HepG2 (cell line): ENCODE data around the gene STMN3. TPM values are rescaled to one million over a fixed set of nuclear protein-coding genes. Genes with fewer than 3 reads are reported as not detected.

ENCODE experiments used
- JUND ChIP-seq: sonication (generic); formaldehyde crosslinking; IDR thresholded peaks from 2 replicates; pipeline ENCODE4 v1.8.0; 2022; ENCODE audit warnings: mild to moderate bottlenecking, missing genetic modification reagents
- TEAD2 ChIP-seq: sonication (generic); formaldehyde crosslinking; IDR thresholded peaks from 2 replicates; pipeline ENCODE4 v1.9.0; 2021; ENCODE audit warnings: missing genetic modification reagents
- ZNF253 ChIP-seq: sonication (generic); formaldehyde crosslinking; IDR thresholded peaks from 2 replicates; pipeline ENCODE4 v1.8.0; 2022; ENCODE audit warnings: mild to moderate bottlenecking, missing genetic modification reagents, borderline replicate concordance
- ZNF549 ChIP-seq: sonication (generic); formaldehyde crosslinking; IDR thresholded peaks from 2 replicates; pipeline ENCODE4 v1.5.0; 2020; ENCODE audit warnings: missing genetic modification reagents
- ZNF724P ChIP-seq: sonication (generic); formaldehyde crosslinking; IDR thresholded peaks from 2 replicates; pipeline ENCODE4 v1.8.0; 2022; ENCODE audit warnings: missing genetic modification reagents, borderline replicate concordance
- ZNF772 ChIP-seq: sonication (generic); formaldehyde crosslinking; IDR thresholded peaks from 2 replicates; pipeline ENCODE4 v1.5.0; 2020; ENCODE audit warnings: mild to moderate bottlenecking, missing genetic modification reagents
- ZSCAN21 ChIP-seq: sonication (generic); formaldehyde crosslinking; IDR thresholded peaks from 2 replicates; pipeline ENCODE4 v1.8.0; 2022; ENCODE audit warnings: mild to moderate bottlenecking, missing genetic modification reagents, moderate library complexity, borderline replicate concordance
- polyA plus RNA-seq, 8 experiments: library from polyadenylated mRNA; depleted of rRNA in 3 of 8; stranded (reverse) in 7 of 8; unstranded in 1 of 8; fragments of >200 nt; fragmentation: Illumina TruSeq in 4 of 8; extraction: Trizol in 4 of 8; gene quantifications; 2 replicates each; pipeline versions ENCODE4 v1.2.1 to v1.2.3, GENCODE V29; 2011 to 2016; ENCODE audit warnings: low read depth in 4 of 8, missing spikeins in 1 of 8, mixed read lengths in 1 of 8; ENCODE audit not compliant: insufficient read depth in 1 of 8
- total RNA-seq, 5 experiments: library from RNA; depleted of rRNA; stranded (reverse); fragments of >200 nt; fragmentation: Illumina TruSeq; extraction: Trizol; gene quantifications; 2 replicates each; pipeline ENCODE4 v1.2.3, GENCODE V29; 2016; ENCODE audit warnings: low read depth in 1 of 5
- TF ChIP-seq, protein P1 (sequence below): sonication (generic); formaldehyde crosslinking; IDR thresholded peaks from 2 replicates; pipeline ENCODE4 v1.4.0; 2020; ENCODE audit warnings: missing genetic modification reagents, borderline replicate concordance
- TF ChIP-seq, protein P2 (sequence below): IDR thresholded peaks from 2 replicates; pipeline ENCODE4 v1.6.1; 2016; ENCODE audit warnings: low read depth, borderline replicate concordance
- TF ChIP-seq, protein P3 (sequence below): IDR thresholded peaks from 2 replicates; pipeline ENCODE4 v1.6.1; 2016; ENCODE audit warnings: low read depth, missing genetic modification reagents, missing compliant biosample characterization
- TF ChIP-seq, protein P4 (sequence below), 2 experiments: sonication (generic) in 1 of 2; formaldehyde crosslinking in 1 of 2; IDR thresholded peaks; 2 replicates each; pipeline versions ENCODE4 v1.4.0 to v1.6.1; 2016 to 2020; ENCODE audit warnings: borderline replicate concordance in 1 of 2, low read depth in 1 of 2, mild to moderate bottlenecking in 1 of 2, missing genetic modification reagents in 1 of 2

STMN3 gene
- total and polyA plus RNA-seq, 2 of the 13 experiments (the other 11 are each of a cell fraction or from before 2014, with no cell fraction given), result 21.0 to 48.3 TPM

DNA sequence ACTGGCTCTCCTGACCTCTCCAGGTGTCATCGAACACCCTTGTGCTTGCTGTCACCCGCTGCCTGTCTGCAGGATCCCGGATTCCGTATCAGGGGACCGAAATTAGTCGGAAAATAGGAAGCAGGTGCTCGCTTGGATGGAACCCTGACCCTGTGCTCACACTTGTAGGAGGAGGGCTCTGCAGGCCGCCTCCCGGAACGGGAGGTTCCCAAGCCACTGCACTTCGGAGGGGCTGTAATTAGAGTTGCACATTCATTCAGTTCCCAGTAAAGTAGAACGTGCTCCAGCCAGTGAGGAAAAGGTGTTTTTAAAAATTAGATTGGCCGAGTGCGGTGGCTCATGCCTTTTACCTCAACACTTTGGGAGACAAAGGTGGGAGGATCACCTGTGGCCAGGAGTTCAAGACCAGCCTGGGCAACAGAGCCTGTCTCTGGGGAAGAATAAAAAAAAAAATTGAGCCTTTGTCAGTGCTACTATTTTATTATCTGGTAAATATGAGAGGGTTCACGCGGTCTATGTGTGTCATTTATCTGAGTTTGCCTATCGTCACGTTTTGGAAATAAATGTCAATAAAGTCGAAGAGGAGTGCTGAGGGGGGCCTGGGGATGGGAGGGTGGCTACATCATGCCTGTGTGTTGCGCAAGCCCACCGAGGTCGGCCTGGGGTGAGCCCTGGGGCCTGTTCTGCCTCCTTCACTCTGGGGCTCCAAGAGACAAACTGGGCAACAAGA is 24.8 kb downstream of the STMN3 start (continued):
- peak; percentile 79; the same call in 1 of the 2 replicates for TF ChIP-seq ZNF724P (CRISPR knock-in tag)
- TF ChIP-seq, protein P1, sequence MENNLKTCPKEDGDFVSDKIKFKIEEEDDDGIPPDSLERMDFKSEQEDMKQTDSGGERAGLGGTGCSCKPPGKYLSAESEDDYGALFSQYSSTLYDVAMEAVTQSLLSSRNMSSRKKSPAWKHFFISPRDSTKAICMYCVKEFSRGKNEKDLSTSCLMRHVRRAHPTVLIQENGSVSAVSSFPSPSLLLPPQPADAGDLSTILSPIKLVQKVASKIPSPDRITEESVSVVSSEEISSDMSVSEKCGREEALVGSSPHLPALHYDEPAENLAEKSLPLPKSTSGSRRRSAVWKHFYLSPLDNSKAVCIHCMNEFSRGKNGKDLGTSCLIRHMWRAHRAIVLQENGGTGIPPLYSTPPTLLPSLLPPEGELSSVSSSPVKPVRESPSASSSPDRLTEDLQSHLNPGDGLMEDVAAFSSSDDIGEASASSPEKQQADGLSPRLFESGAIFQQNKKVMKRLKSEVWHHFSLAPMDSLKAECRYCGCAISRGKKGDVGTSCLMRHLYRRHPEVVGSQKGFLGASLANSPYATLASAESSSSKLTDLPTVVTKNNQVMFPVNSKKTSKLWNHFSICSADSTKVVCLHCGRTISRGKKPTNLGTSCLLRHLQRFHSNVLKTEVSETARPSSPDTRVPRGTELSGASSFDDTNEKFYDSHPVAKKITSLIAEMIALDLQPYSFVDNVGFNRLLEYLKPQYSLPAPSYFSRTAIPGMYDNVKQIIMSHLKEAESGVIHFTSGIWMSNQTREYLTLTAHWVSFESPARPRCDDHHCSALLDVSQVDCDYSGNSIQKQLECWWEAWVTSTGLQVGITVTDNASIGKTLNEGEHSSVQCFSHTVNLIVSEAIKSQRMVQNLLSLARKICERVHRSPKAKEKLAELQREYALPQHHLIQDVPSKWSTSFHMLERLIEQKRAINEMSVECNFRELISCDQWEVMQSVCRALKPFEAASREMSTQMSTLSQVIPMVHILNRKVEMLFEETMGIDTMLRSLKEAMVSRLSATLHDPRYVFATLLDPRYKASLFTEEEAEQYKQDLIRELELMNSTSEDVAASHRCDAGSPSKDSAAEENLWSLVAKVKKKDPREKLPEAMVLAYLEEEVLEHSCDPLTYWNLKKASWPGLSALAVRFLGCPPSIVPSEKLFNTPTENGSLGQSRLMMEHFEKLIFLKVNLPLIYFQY, result peak; percentile 88
- TF ChIP-seq ZSCAN21 (CRISPR knock-in tag), result peak; percentile 95
- peak; percentile 96 for TF ChIP-seq ZNF772 (CRISPR knock-in tag)
- TF ChIP-seq JUND, result peak; percentile 60
- TF ChIP-seq ZNF253 (CRISPR knock-in tag), result no peak
- TF ChIP-seq, protein P2, sequence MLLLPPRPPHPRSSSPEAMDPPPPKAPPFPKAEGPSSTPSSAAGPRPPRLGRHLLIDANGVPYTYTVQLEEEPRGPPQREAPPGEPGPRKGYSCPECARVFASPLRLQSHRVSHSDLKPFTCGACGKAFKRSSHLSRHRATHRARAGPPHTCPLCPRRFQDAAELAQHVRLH (CRISPR knock-in tag), result peak; percentile 97; the same call in 1 of the 2 replicates
- TF ChIP-seq ZNF549 (CRISPR knock-in tag), result no peak; the same call in 1 of the 2 replicates
- peak; percentile 45; the same call in 1 of the 2 replicates for TF ChIP-seq TEAD2
- TF ChIP-seq, protein P3, sequence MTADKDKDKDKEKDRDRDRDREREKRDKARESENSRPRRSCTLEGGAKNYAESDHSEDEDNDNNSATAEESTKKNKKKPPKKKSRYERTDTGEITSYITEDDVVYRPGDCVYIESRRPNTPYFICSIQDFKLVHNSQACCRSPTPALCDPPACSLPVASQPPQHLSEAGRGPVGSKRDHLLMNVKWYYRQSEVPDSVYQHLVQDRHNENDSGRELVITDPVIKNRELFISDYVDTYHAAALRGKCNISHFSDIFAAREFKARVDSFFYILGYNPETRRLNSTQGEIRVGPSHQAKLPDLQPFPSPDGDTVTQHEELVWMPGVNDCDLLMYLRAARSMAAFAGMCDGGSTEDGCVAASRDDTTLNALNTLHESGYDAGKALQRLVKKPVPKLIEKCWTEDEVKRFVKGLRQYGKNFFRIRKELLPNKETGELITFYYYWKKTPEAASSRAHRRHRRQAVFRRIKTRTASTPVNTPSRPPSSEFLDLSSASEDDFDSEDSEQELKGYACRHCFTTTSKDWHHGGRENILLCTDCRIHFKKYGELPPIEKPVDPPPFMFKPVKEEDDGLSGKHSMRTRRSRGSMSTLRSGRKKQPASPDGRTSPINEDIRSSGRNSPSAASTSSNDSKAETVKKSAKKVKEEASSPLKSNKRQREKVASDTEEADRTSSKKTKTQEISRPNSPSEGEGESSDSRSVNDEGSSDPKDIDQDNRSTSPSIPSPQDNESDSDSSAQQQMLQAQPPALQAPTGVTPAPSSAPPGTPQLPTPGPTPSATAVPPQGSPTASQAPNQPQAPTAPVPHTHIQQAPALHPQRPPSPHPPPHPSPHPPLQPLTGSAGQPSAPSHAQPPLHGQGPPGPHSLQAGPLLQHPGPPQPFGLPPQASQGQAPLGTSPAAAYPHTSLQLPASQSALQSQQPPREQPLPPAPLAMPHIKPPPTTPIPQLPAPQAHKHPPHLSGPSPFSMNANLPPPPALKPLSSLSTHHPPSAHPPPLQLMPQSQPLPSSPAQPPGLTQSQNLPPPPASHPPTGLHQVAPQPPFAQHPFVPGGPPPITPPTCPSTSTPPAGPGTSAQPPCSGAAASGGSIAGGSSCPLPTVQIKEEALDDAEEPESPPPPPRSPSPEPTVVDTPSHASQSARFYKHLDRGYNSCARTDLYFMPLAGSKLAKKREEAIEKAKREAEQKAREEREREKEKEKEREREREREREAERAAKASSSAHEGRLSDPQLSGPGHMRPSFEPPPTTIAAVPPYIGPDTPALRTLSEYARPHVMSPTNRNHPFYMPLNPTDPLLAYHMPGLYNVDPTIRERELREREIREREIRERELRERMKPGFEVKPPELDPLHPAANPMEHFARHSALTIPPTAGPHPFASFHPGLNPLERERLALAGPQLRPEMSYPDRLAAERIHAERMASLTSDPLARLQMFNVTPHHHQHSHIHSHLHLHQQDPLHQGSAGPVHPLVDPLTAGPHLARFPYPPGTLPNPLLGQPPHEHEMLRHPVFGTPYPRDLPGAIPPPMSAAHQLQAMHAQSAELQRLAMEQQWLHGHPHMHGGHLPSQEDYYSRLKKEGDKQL (CRISPR knock-in tag), result peak; percentile 42
- TF ChIP-seq, protein P4, sequence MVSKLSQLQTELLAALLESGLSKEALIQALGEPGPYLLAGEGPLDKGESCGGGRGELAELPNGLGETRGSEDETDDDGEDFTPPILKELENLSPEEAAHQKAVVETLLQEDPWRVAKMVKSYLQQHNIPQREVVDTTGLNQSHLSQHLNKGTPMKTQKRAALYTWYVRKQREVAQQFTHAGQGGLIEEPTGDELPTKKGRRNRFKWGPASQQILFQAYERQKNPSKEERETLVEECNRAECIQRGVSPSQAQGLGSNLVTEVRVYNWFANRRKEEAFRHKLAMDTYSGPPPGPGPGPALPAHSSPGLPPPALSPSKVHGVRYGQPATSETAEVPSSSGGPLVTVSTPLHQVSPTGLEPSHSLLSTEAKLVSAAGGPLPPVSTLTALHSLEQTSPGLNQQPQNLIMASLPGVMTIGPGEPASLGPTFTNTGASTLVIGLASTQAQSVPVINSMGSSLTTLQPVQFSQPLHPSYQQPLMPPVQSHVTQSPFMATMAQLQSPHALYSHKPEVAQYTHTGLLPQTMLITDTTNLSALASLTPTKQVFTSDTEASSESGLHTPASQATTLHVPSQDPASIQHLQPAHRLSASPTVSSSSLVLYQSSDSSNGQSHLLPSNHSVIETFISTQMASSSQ (IDR thresholded peaks at IDR 0.05; ENCODE audit: low read depth), result peak; percentile 61
- TF ChIP-seq, protein P4 (CRISPR knock-in tag; IDR thresholded peaks at IDR 0.05; ENCODE audit: borderline replicate concordance), result peak; percentile 55; the same call in 1 of the 2 replicates
